K562 (cell line): ENCODE measurements around the gene MMRN2. TPM values are rescaled to one million over a fixed set of nuclear protein-coding genes. Genes with fewer than 3 reads are reported as not detected.

ENCODE experiments used
- ATAC-seq: fragments of 200-7000 bp; cut with Tn5 transposase; 3 replicates; pipeline ENCODE4 v1.9.1; 2020; ENCODE audit warnings: moderate library complexity
- BruUV-seq: library from RNA; stranded (reverse); fragments of 400-500 nt; replicated peaks from 2 replicates; lab custom pipeline; 2021; lab: Mats Ljungman, UMichigan
- CTCF ChIA-PET: fragments of 300-600 bp; formaldehyde crosslinking; extraction: SDS; loops from one replicate; lab custom pipeline; 2021; ENCODE audit warnings: low intra/inter-chr PET ratio; lab: Yijun Ruan, JAX
- POLR2A ChIA-PET: fragments of 300-600, 350-650 bp; sonication (Branson Sonifier 250); formaldehyde crosslinking; extraction: SDS; loops from one replicate; lab custom pipeline; 2021; ENCODE audit warnings: antibody characterized with exemption, inconsistent platforms; lab: Yijun Ruan, JAX
- DNase-seq, 4 experiments: peaks; one replicate each; pipeline versions ENCODE4 v3.0.0 to v3.0.0-alpha.2; 2011 to 2018; ENCODE audit warnings: low spot score in 3 of 4, mixed read lengths in 3 of 4; ENCODE audit errors: extremely low read depth in 1 of 4
- FAIRE-seq: peaks from 2 replicates; lab custom pipeline; 2011; peaks lifted over from hg19 to GRCh38; lab: Jason Lieb, UNC
- H2AFZ ChIP-seq: 2 replicates; pipeline ENCODE4 v1.6.0; 2011; ENCODE audit warnings: low read depth, low read length, control low read depth, inconsistent platforms
- H3K27ac ChIP-seq: fragments of 200-600 bp; 3 replicates; pipeline ENCODE4 v1.8.0; 2011; ENCODE audit warnings: low read depth, mild to moderate bottlenecking, control low read depth, inconsistent platforms, low read length, moderate library complexity, mixed read lengths; ENCODE audit errors: extremely low read depth
- H3K27me3 ChIP-seq, 2 experiments: fragments of 300-600 bp in 1 of 2; 2 replicates in 1 of 2; 3 replicates in 1 of 2; pipeline versions ENCODE4 v1.6.0 to v1.8.0; 2011; ENCODE audit warnings: inconsistent platforms in 2 of 2, low read length in 2 of 2, mild to moderate bottlenecking in 1 of 2, mixed read lengths in 1 of 2, moderate library complexity in 1 of 2; ENCODE audit not compliant: control insufficient read depth in 2 of 2, insufficient read depth in 2 of 2
- H3K36me3 ChIP-seq: fragments of 300-600 bp; 3 replicates; pipeline ENCODE4 v1.8.0; 2011; ENCODE audit warnings: mild to moderate bottlenecking, low read length, inconsistent platforms; ENCODE audit not compliant: control insufficient read depth, insufficient read depth
- H3K4me1 ChIP-seq, 2 experiments: fragments of 200-600 bp in 1 of 2; replicated peaks in 1 of 2; 2 replicates in 1 of 2; 3 replicates in 1 of 2; pipeline versions ENCODE4 v1.5.1 to v1.8.0; 2011; ENCODE audit warnings: inconsistent platforms in 2 of 2, low read length in 2 of 2, mild to moderate bottlenecking in 1 of 2, mixed read lengths in 1 of 2, moderate library complexity in 1 of 2; ENCODE audit not compliant: control insufficient read depth in 2 of 2, insufficient read depth in 2 of 2
- H3K4me2 ChIP-seq: 2 replicates; pipeline ENCODE4 v1.6.1; 2011; ENCODE audit warnings: low read length, control low read depth, inconsistent platforms, mixed read lengths; ENCODE audit not compliant: insufficient read depth
- H3K4me3 ChIP-seq: fragments of 200-600 bp; sonication (generic), shearing (Covaris generic); 2 replicates; pipeline ENCODE4 v1.5.1; 2016; ENCODE audit warnings: control low read depth, inconsistent platforms
- H3K79me2 ChIP-seq: fragments of 200-600 bp; 3 replicates; pipeline ENCODE4 v1.8.0; 2011; ENCODE audit warnings: low read length, inconsistent platforms; ENCODE audit not compliant: control insufficient read depth, insufficient read depth
- H3K9ac ChIP-seq, 2 experiments: 2 replicates each; pipeline versions ENCODE4 v1.6.0 to v1.6.1; 2011; ENCODE audit warnings: low read depth in 2 of 2, low read length in 2 of 2, control low read depth in 1 of 2, inconsistent platforms in 1 of 2, mild to moderate bottlenecking in 1 of 2, mixed read lengths in 1 of 2; ENCODE audit not compliant: insufficient read depth in 1 of 2
- H3K9me1 ChIP-seq: one replicate; pipeline ENCODE4 v1.6.0; 2011; ENCODE audit warnings: inconsistent platforms, mild to moderate bottlenecking, low read length, moderate library complexity; ENCODE audit not compliant: control insufficient read depth, insufficient read depth
- H3K9me3 ChIP-seq: replicated peaks from 2 replicates; pipeline ENCODE4 v1.5.1; 2011; ENCODE audit warnings: low read depth, low read length, inconsistent platforms; ENCODE audit not compliant: control insufficient read depth, insufficient read depth
- H4K20me1 ChIP-seq: replicated peaks from 2 replicates; pipeline ENCODE4 v1.6.1; 2011; ENCODE audit warnings: low read length, inconsistent platforms, mixed read lengths; ENCODE audit not compliant: control insufficient read depth, insufficient read depth
- ARID1B ChIP-seq: fragments of 450-650 bp; IDR thresholded peaks from 2 replicates; pipeline ENCODE4 v1.6.1; 2016; ENCODE audit warnings: antibody characterized with exemption, mild to moderate bottlenecking, inconsistent platforms
- CHD2 ChIP-seq: IDR thresholded peaks from 2 replicates; pipeline ENCODE4 v1.6.1; 2011; ENCODE audit warnings: low read depth, low read length
- ETV1 ChIP-seq: fragments of 450-650 bp; conservative IDR thresholded peaks from 2 replicates; pipeline ENCODE4 v1.6.1; 2016; ENCODE audit warnings: missing genetic modification characterization, control low read depth, low read depth, missing compliant biosample characterization
- HSF4 ChIP-seq: fragments of 250-450 bp; sonication (Bioruptor Pico); IDR thresholded peaks from 2 replicates; pipeline ENCODE4 v2.1.2; 2022; ENCODE audit warnings: mild to moderate bottlenecking, moderate library complexity, borderline replicate concordance
- MAFF ChIP-seq: IDR thresholded peaks from 2 replicates; pipeline ENCODE4 v1.6.1; 2012; ENCODE audit warnings: low read length, improper control_type of control experiment
- MAFK ChIP-seq: IDR thresholded peaks from 2 replicates; pipeline ENCODE4 v1.6.1; 2011; ENCODE audit warnings: low read length, improper control_type of control experiment
- MCM5 ChIP-seq: fragments of 450-650 bp; IDR thresholded peaks from 2 replicates; pipeline ENCODE4 v1.6.1; 2016; ENCODE audit warnings: low read depth
- RBBP5 ChIP-seq: fragments of 200-600 bp; sonication (generic); IDR thresholded peaks from 2 replicates; pipeline ENCODE4 v1.6.1; 2012; ENCODE audit warnings: borderline replicate concordance, mild to moderate bottlenecking, low read length, control low read depth, inconsistent platforms; ENCODE audit not compliant: insufficient read depth, poor library complexity, severe bottlenecking
- RBM17 ChIP-seq: fragments of 200-400 bp; formaldehyde crosslinking; IDR thresholded peaks from 2 replicates; pipeline ENCODE4 v1.6.1; 2017; ENCODE audit warnings: low read depth, mild to moderate bottlenecking, low read length, borderline replicate concordance
- RNF2 ChIP-seq: sonication (generic); IDR thresholded peaks from 2 replicates; pipeline ENCODE4 v1.6.1; 2016
- ZNF583 ChIP-seq: fragments of 250-450 bp; sonication (Bioruptor Pico); IDR thresholded peaks from 2 replicates; pipeline ENCODE4 v1.4.0; 2020
- ZSCAN29 ChIP-seq: fragments of 450-650 bp; IDR thresholded peaks from 2 replicates; pipeline ENCODE4 v1.6.1; 2017
- WGBS: fragments of 100-300 bp; shearing (Covaris generic); methylation state at CpG from one replicate; pipeline ENCODE4 v1.1.6; 2016; ENCODE audit warnings: low coverage, mixed read lengths; ENCODE audit not compliant: insufficient coverage; ENCODE audit errors: missing lambda C conversion rate; 5-methylcytosine and 5-hydroxymethylcytosine counted together
- in situ Hi-C: fragments of 300-500 bp; cut with MboI; formaldehyde crosslinking; loops from 4 replicates; pipeline ENCODE4 v1.15.0; 2018; ENCODE audit warnings: inconsistent platforms, mixed read lengths
- intact Hi-C: fragments of 100-400 bp; cut with micrococcal nuclease; formaldehyde crosslinking; loops from 2 replicates; pipeline ENCODE4 v1.14.2; 2022
- polyA plus RNA-seq, 8 experiments: library from polyadenylated mRNA; depleted of rRNA in 4 of 8; stranded (reverse) in 5 of 8; unstranded in 3 of 8; fragments of >200 nt; fragmentation: Nextera tagmentation in 2 of 8; fragmentation: Illumina TruSeq in 1 of 8; extraction: Ambion mirVana in 2 of 8; extraction: Trizol in 1 of 8; gene quantifications; 2 replicates each; pipeline versions ENCODE4 v1.2.1 to v1.2.3, GENCODE V29; 2011 to 2014; ENCODE audit warnings: inconsistent platforms in 1 of 8, missing spikeins in 1 of 8
- total RNA-seq, 7 experiments: library from RNA; depleted of rRNA in 6 of 7; stranded (reverse); fragments of >200 nt in 6 of 7; fragmentation: Illumina TruSeq in 2 of 7; extraction: Trizol in 2 of 7; gene quantifications; 2 replicates each; pipeline versions ENCODE4 v1.2.1 to v1.2.3, GENCODE V29; 2011 to 2021; ENCODE audit warnings: low replicate concordance in 1 of 7
- TF ChIP-seq, protein P1 (sequence below): fragments of 450-650 bp; formaldehyde crosslinking; conservative IDR thresholded peaks from 2 replicates; pipeline ENCODE4 v1.4.0; 2022; ENCODE audit warnings: mild to moderate bottlenecking, missing genetic modification characterization
- TF ChIP-seq, protein P2 (sequence below): sonication (generic); formaldehyde crosslinking; IDR thresholded peaks from 2 replicates; pipeline ENCODE4 v1.8.0; 2022; ENCODE audit warnings: missing genetic modification reagents, mild to moderate bottlenecking, borderline replicate concordance
- TF ChIP-seq, protein P3 (sequence below): fragments of 250-450 bp; sonication (Bioruptor Pico); IDR thresholded peaks from 2 replicates; pipeline ENCODE4 v1.5.0; 2020; ENCODE audit warnings: mild to moderate bottlenecking, borderline replicate concordance

The MMRN2 gene
- total and polyA plus RNA-seq, 9 of the 15 experiments (the other 6 are each of a cell fraction or from before 2014, with no cell fraction given) = 0.07 to 2.0 (median 1.2) TPM

DNA sequence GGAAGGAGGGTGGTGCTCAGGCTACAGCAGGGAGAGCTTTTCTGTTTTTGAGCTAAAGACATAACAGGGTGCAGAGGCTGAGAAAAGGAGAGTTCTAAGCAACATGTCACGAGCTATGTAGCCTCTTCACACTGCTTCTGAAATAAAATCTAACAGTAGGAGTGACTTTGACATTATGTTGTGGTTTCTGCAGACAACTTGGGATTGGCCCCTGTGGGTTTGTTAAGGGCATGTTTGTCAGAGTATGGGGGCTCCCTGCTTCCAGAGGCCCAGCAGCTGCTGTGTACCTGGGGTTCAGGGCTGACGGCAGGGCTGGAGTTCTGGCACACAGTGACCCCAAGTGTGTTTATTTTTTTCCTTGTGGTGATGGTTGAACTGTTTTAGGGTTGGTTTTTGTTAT lies 24.7 kb downstream of the MMRN2 start:
- ATAC-seq (no peak), FAIRE-seq (no peak), DNase-seq (no peak)
- TF ChIP-seq ZNF583 (CRISPR knock-in tag) (no peak), ETV1 (tag) (no peak), RBBP5 (no peak), CHD2 (no peak), RNF2 (no peak), ZSCAN29 (no peak), ARID1B (no peak), MAFK (no peak), RBM17 (no peak), MAFF (no peak), HSF4 (CRISPR knock-in tag) (no peak), MCM5 (no peak)
- TF ChIP-seq, protein P1, sequence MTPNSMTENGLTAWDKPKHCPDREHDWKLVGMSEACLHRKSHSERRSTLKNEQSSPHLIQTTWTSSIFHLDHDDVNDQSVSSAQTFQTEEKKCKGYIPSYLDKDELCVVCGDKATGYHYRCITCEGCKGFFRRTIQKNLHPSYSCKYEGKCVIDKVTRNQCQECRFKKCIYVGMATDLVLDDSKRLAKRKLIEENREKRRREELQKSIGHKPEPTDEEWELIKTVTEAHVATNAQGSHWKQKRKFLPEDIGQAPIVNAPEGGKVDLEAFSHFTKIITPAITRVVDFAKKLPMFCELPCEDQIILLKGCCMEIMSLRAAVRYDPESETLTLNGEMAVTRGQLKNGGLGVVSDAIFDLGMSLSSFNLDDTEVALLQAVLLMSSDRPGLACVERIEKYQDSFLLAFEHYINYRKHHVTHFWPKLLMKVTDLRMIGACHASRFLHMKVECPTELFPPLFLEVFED (CRISPR knock-in tag) = no peak
- TF ChIP-seq, protein P2, sequence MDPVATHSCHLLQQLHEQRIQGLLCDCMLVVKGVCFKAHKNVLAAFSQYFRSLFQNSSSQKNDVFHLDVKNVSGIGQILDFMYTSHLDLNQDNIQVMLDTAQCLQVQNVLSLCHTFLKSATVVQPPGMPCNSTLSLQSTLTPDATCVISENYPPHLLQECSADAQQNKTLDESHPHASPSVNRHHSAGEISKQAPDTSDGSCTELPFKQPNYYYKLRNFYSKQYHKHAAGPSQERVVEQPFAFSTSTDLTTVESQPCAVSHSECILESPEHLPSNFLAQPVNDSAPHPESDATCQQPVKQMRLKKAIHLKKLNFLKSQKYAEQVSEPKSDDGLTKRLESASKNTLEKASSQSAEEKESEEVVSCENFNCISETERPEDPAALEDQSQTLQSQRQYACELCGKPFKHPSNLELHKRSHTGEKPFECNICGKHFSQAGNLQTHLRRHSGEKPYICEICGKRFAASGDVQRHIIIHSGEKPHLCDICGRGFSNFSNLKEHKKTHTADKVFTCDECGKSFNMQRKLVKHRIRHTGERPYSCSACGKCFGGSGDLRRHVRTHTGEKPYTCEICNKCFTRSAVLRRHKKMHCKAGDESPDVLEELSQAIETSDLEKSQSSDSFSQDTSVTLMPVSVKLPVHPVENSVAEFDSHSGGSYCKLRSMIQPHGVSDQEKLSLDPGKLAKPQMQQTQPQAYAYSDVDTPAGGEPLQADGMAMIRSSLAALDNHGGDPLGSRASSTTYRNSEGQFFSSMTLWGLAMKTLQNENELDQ (CRISPR knock-in tag) = no peak
- TF ChIP-seq, protein P3, sequence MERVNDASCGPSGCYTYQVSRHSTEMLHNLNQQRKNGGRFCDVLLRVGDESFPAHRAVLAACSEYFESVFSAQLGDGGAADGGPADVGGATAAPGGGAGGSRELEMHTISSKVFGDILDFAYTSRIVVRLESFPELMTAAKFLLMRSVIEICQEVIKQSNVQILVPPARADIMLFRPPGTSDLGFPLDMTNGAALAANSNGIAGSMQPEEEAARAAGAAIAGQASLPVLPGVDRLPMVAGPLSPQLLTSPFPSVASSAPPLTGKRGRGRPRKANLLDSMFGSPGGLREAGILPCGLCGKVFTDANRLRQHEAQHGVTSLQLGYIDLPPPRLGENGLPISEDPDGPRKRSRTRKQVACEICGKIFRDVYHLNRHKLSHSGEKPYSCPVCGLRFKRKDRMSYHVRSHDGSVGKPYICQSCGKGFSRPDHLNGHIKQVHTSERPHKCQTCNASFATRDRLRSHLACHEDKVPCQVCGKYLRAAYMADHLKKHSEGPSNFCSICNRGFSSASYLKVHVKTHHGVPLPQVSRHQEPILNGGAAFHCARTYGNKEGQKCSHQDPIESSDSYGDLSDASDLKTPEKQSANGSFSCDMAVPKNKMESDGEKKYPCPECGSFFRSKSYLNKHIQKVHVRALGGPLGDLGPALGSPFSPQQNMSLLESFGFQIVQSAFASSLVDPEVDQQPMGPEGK = no peak
- BruUV-seq = no TSS peak
- no peak overlapping the region for H3K4me2 ChIP-seq
- ChIA-PET POLR2A (no interaction called here), CTCF (no interaction called here)
- H3K9me3 ChIP-seq = no peaks in the 10 kb centered on the region
- H3K36me3 ChIP-seq = no peaks in the 10 kb centered on the region
- H3K4me1 ChIP-seq = no peaks in the 10 kb centered on the region
- no peaks in the 10 kb centered on the region for H3K27me3 ChIP-seq
- H3K9ac ChIP-seq = no peak overlapping the region
- no peak overlapping the region for H3K4me3 ChIP-seq
- H3K79me2 ChIP-seq = no peaks in the 10 kb centered on the region
- in situ Hi-C loops (no loop called here), intact Hi-C loops (no loop called here)
- no peak overlapping the region for H3K27ac ChIP-seq
- 37% methylated on average over 2 of the region's 2 CpGs for WGBS
- no peaks in the 10 kb centered on the region for H3K9me1 ChIP-seq
- H2AFZ ChIP-seq = no peak overlapping the region
- H4K20me1 ChIP-seq = no peaks in the 10 kb centered on the region
